ENCODE measurements around the gene ILF3. TPM values are rescaled to one million over a fixed set of nuclear protein-coding genes. Genes with fewer than 3 reads are reported as not detected.

ILF3 gene
- total RNA-seq, 1 donor from 2014 or later: 160 TPM

GRCh38 chr19:10730932-10731331 is 76.8 kb downstream of the ILF3 start:
- DNase-seq: no peak

DNA sequence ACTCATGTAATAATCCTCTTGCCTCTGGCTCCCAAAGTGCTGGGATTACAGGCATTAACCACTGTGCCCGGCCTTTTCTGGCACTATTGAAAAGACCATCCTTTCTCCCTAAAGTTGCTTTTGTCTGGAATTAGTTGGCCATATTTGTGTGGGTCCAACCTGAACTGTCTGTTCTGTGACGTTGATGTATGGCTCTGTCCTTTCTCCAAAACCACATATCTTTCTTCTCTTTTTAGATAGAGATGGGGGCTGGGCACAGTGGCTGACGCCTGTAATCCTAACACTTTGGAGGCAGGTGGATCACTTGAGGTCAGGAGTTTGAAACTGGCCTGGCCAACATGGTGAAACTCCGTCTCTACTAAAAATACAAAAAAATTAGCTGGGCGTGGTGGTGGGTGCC is 81.6 kb downstream of the ILF3 start:
- no peak for DNase-seq

DNA sequence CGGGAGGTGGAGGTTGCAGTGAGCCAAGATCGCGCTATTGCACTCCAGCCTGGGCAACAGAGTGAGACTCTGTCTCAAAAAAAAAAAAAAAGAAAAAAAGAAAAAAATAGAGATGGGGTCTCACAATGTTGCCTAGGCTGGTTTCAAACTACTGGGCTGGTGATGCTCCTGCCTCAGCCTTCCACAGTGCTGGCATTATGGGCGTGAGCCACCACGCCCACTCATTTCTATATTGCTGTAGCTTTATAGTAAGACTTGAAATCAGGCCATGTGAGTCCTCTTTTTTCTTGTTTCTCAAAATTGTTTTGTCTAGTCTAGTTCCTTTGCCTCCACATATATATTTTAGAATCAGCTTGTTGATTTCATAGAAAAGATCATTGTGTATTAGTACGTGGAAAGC is 82.0 kb downstream of the ILF3 start:
- DNase-seq: no peak

- DNase-seq: no peak
These were observed 82.9 kb downstream of the ILF3 start for GRCh38 chr19:10736916-10737551.

DNA sequence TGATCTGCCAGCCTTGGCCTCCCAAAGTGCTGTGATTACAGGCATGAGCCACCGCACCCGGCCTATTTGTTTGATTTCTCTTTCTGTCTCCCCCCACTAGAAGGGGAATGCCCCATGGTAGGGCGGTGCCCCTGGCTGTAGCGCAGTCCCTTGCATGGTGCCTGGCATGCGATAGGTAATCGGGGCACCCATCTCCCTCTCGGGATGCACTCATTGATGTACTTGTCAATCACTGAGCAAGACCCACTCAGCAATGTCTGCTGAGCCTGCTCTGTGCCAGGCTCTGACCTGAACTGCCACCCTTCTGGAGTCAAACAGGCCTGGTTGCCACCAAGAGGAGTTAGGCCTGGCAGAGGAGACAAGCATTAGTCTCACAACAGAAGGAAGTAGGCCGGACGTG is 83.6 kb downstream of the ILF3 start:
- no peak for DNase-seq

GRCh38 chr19:10740798-10741197 is 86.7 kb downstream of the ILF3 start:
- DNase-seq: no peak

Small RNA genes lying within 50 kb of the gene (small RNA-seq; reads per million reads assigned to genes)
- not detected for gene MIR638 (ENCODE audit: low replicate concordance)

Other genes with a start within 250 kb of the ILF3 start
- 4.7 TPM for gene PDE4A, start 233.8 kb upstream of the ILF3 start, total RNA-seq
- 67.5 TPM for gene KEAP1, start 151.0 kb upstream of the ILF3 start, total RNA-seq
- gene S1PR5, start 136.9 kb upstream of the ILF3 start, total RNA-seq: 2.7 TPM
- gene ATG4D, start 110.4 kb upstream of the ILF3 start, total RNA-seq: 25.8 TPM
- gene KRI1, start 88.3 kb upstream of the ILF3 start, total RNA-seq: 9.6 TPM
- 13.1 TPM for gene CDKN2D, start 85.4 kb upstream of the ILF3 start, total RNA-seq
- gene AP1M2, start 67.0 kb upstream of the ILF3 start, total RNA-seq: 13.8 TPM
- 84.8 TPM for gene SLC44A2, start 28.8 kb upstream of the ILF3 start, total RNA-seq
- 21.5 TPM for gene QTRT1, start 47.1 kb downstream of the ILF3 start, total RNA-seq
- 114 TPM for gene DNM2, start 63.7 kb downstream of the ILF3 start, total RNA-seq
- 46.0 TPM for gene TMED1, start 181.9 kb downstream of the ILF3 start, total RNA-seq
- 3.9 TPM for gene C19orf38, start 194.1 kb downstream of the ILF3 start, total RNA-seq
- 43.9 TPM for gene CARM1, start 217.2 kb downstream of the ILF3 start, total RNA-seq